OCI-LY1 (cell line): Measurements from ENCODE around the gene OLFML3.

Experiments
- H2AFZ ChIP-seq: fragments of 200-600 bp; sonication (generic), shearing (Covaris generic); 2 replicates; pipeline ENCODE4 v1.6.0; 2014; ENCODE audit warnings: antibody characterized with exemption, mild to moderate bottlenecking, low read length
- H3F3A ChIP-seq: fragments of 200-600 bp; sonication (generic), shearing (Covaris generic); 2 replicates; pipeline ENCODE4 v1.6.0; 2014; ENCODE audit warnings: mild to moderate bottlenecking, antibody characterized with exemption, low read length, moderate library complexity; ENCODE audit not compliant: insufficient read depth
- H3K27ac ChIP-seq: fragments of 200-600 bp; sonication (generic); 2 replicates; pipeline ENCODE4 v1.5.1; 2014; ENCODE audit warnings: low read length, mixed run types, mild to moderate bottlenecking, low read depth; ENCODE audit not compliant: poor library complexity, severe bottlenecking
- H3K27me3 ChIP-seq: fragments of 200-600 bp; sonication (generic); 2 replicates; pipeline ENCODE4 v1.6.0; 2014; ENCODE audit warnings: antibody characterized with exemption, mild to moderate bottlenecking, low read length, moderate library complexity; ENCODE audit not compliant: insufficient read depth
- H3K36me3 ChIP-seq: fragments of 200-600 bp; sonication (generic); 2 replicates; pipeline ENCODE4 v1.6.1; 2014; ENCODE audit warnings: mild to moderate bottlenecking, antibody characterized with exemption, low read length, moderate library complexity, mixed read lengths; ENCODE audit not compliant: insufficient read depth
- H3K4me1 ChIP-seq: fragments of 200-600 bp; sonication (generic); 2 replicates; pipeline ENCODE4 v1.5.1; 2014; ENCODE audit warnings: mild to moderate bottlenecking, low read length, moderate library complexity; ENCODE audit not compliant: insufficient read depth, severe bottlenecking
- H3K4me2 ChIP-seq: fragments of 200-600 bp; sonication (generic), shearing (Covaris generic); 2 replicates; pipeline ENCODE4 v1.6.1; 2014; ENCODE audit warnings: low read length
- H3K4me3 ChIP-seq: fragments of 200-600 bp; sonication (generic); 2 replicates; pipeline ENCODE4 v1.5.1; 2014; ENCODE audit warnings: low read length, low read depth, mild to moderate bottlenecking, mixed read lengths; ENCODE audit not compliant: poor library complexity, severe bottlenecking
- H3K79me2 ChIP-seq: fragments of 200-600 bp; shearing (Covaris generic); 2 replicates; pipeline ENCODE4 v1.6.1; 2016; ENCODE audit warnings: mixed run types, low read length, mixed read lengths; ENCODE audit not compliant: insufficient read depth
- H3K9ac ChIP-seq: fragments of 200-600 bp; sonication (generic), shearing (Covaris generic); 2 replicates; pipeline ENCODE4 v1.6.1; 2014; ENCODE audit warnings: mild to moderate bottlenecking, low read length, mixed read lengths
- H3K9me2 ChIP-seq: fragments of 200-600 bp; sonication (generic), shearing (Covaris generic); 2 replicates; pipeline ENCODE4 v1.6.1; 2014; ENCODE audit warnings: low read depth, mild to moderate bottlenecking, low read length, mixed read lengths
- H3K9me3 ChIP-seq: fragments of 200-600 bp; shearing (Covaris generic); 2 replicates; pipeline ENCODE4 v1.6.1; 2014; ENCODE audit warnings: low read length, mixed read lengths
- H4K20me1 ChIP-seq: fragments of 200-600 bp; sonication (generic), shearing (Covaris generic); 2 replicates; pipeline ENCODE4 v1.6.0; 2016; ENCODE audit warnings: mild to moderate bottlenecking, low read length; ENCODE audit not compliant: insufficient read depth
- EZH2 ChIP-seq: fragments of 200-600 bp; sonication (generic), shearing (Covaris generic); IDR thresholded peaks from 2 replicates; pipeline ENCODE4 v1.8.0; 2017; ENCODE audit warnings: borderline replicate concordance, mixed run types, mild to moderate bottlenecking, antibody characterized with exemption, low read length, moderate library complexity, mixed read lengths
- TF ChIP-seq, protein P1 (sequence below): fragments of 200-600 bp; sonication (generic), shearing (Covaris generic); IDR thresholded peaks from 2 replicates; pipeline ENCODE4 v1.5.1; 2017; ENCODE audit warnings: mild to moderate bottlenecking, antibody characterized with exemption, low read length, moderate library complexity, mixed read lengths

OLFML3 gene

GRCh38 chr1:113931451-113931851 is 47.8 kb upstream of the OLFML3 start:
- Histone ChIP-seq H3F3A (no peaks in the 10 kb centered on the region), H3K4me3 (peak overlapping the region; percentile 99), H3K79me2 (peaks cover 64% of the 10 kb centered on the region), H3K36me3 (peaks cover 5% of the 10 kb centered on the region; the same call in 1 of the 2 replicates), H2AFZ (no peak overlapping the region), H3K9me3 (no peaks in the 10 kb centered on the region), H3K27me3 (no peaks in the 10 kb centered on the region), H3K9ac (peak overlapping the region; percentile 92), H3K9me2 (no peaks in the 10 kb centered on the region), H3K27ac (peak overlapping the region; percentile 88), H3K4me2 (peak overlapping the region; percentile 98), H4K20me1 (no peaks in the 10 kb centered on the region), H3K4me1 (peaks cover 65% of the 10 kb centered on the region)
- no peak for TF ChIP-seq EZH2
- TF ChIP-seq, protein P1, sequence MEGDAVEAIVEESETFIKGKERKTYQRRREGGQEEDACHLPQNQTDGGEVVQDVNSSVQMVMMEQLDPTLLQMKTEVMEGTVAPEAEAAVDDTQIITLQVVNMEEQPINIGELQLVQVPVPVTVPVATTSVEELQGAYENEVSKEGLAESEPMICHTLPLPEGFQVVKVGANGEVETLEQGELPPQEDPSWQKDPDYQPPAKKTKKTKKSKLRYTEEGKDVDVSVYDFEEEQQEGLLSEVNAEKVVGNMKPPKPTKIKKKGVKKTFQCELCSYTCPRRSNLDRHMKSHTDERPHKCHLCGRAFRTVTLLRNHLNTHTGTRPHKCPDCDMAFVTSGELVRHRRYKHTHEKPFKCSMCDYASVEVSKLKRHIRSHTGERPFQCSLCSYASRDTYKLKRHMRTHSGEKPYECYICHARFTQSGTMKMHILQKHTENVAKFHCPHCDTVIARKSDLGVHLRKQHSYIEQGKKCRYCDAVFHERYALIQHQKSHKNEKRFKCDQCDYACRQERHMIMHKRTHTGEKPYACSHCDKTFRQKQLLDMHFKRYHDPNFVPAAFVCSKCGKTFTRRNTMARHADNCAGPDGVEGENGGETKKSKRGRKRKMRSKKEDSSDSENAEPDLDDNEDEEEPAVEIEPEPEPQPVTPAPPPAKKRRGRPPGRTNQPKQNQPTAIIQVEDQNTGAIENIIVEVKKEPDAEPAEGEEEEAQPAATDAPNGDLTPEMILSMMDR, result no peak

DNA sequence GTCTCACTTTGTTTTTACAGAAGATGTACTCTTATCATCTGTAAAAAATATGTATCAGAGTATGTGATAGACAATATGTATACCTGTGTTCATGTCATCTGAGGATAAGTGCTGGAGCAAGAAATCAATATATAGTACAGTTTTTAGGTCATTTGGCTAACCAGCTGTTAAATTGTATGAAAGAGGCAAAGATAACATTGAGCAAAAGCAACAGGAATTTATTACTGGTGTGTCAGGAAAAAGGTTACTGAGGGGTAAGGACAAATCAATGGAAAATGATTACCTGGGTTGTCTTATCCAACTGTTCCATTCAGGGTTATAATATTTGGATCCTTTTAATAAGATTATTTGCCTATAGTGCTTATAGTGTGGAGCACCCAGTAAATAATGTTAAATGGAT is 45.3 kb upstream of the OLFML3 start:
- H3K9ac ChIP-seq, result no peak overlapping the region

DNA sequence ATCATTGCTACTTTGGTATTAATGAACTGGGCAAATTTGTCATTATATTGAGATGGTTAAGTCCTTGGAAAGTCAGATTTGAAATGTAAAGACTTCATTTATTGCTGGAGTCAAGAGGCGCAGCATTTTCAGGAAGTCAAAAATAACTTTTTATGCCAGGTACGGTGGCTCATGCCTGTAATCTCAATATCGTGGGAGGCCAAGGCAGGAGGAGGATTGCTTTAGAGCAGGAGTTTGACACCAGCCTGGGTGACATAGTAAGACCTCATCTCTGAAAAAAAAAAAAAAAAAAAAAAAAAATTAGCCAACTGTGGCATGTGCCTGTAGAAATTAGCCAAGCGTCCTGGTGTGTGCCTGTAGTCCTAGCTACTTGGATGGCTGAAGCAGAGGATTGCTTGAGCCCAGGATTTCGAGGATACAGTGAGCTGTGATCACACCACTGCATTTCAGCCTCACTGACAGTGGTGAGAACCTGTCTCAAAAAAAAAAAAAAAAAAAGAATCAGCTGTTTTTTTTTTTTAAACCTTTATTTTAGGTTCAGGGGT is 44.7 kb upstream of the OLFML3 start:
- H3K9me2 ChIP-seq, result no peaks in the 10 kb centered on the region
- H3F3A ChIP-seq, result no peaks in the 10 kb centered on the region
- peaks cover 5% of the 10 kb centered on the region; the same call in 1 of the 2 replicates for H3K36me3 ChIP-seq
- no peak overlapping the region for H3K4me3 ChIP-seq
- no peaks in the 10 kb centered on the region for H3K27me3 ChIP-seq
- H2AFZ ChIP-seq, result no peak overlapping the region
- H3K4me1 ChIP-seq, result peaks cover 83% of the 10 kb centered on the region
- H3K79me2 ChIP-seq, result peaks cover 96% of the 10 kb centered on the region
- no peak overlapping the region for H3K9ac ChIP-seq
- H3K9me3 ChIP-seq, result no peaks in the 10 kb centered on the region
- H4K20me1 ChIP-seq, result no peaks in the 10 kb centered on the region
- no peak for TF ChIP-seq EZH2
- TF ChIP-seq, protein P1, result no peak
- H3K27ac ChIP-seq, result no peak overlapping the region
- no peak overlapping the region for H3K4me2 ChIP-seq

More for the DNA sequence above, 45.3 kb upstream of the OLFML3 start:
- no peaks in the 10 kb centered on the region for H4K20me1 ChIP-seq
- no peak overlapping the region for H3K4me2 ChIP-seq
- H3K4me1 ChIP-seq, result peaks cover 77% of the 10 kb centered on the region
- TF ChIP-seq, protein P1, result no peak
- TF ChIP-seq EZH2, result no peak
- peaks cover 5% of the 10 kb centered on the region; the same call in 1 of the 2 replicates for H3K36me3 ChIP-seq
- no peaks in the 10 kb centered on the region for H3K9me3 ChIP-seq
- peak overlapping the region; percentile 88 for H3K27ac ChIP-seq
- no peak overlapping the region for H3K4me3 ChIP-seq
- H3K27me3 ChIP-seq, result no peaks in the 10 kb centered on the region
- H3F3A ChIP-seq, result no peaks in the 10 kb centered on the region
- H3K79me2 ChIP-seq, result peaks cover 90% of the 10 kb centered on the region
- H3K9me2 ChIP-seq, result no peaks in the 10 kb centered on the region
- H2AFZ ChIP-seq, result no peak overlapping the region
